ENCODE measurements around the gene PSMB1.
"Not testable (repeated sequence)": the region's sequence is repeated elsewhere in the genome, so short reads cannot be mapped to it uniquely, and the experiment has no call there.

PSMB1 gene

GRCh38 chr6:170533792-170534191, 19.3 kb downstream of the PSMB1 start:
- DNase-seq, result no peak

- DNase-seq, result no peak
These were observed 20.1 kb downstream of the PSMB1 start for GRCh38 chr6:170532867-170533488.

- peak; percentile 75 to 77 for DNase-seq
These were observed 23.2 kb downstream of the PSMB1 start for GRCh38 chr6:170529839-170530469.

- DNase-seq, result not testable (repeated sequence)
These were observed 25.1 kb downstream of the PSMB1 start for GRCh38 chr6:170527995-170528394.

- DNase-seq, result no peak
These were observed 27.3 kb downstream of the PSMB1 start for GRCh38 chr6:170525795-170526194.

GRCh38 chr6:170524172-170524502, 29.0 kb downstream of the PSMB1 start:
- no peak for DNase-seq

GRCh38 chr6:170523256-170524171, 29.6 kb downstream of the PSMB1 start:
- no peak for DNase-seq

GRCh38 chr6:170522565-170523183, 30.4 kb downstream of the PSMB1 start:
- no peak for DNase-seq

GRCh38 chr6:170516783-170517616, 36.1 kb downstream of the PSMB1 start:
- peak in 1 of 2 donors; percentile 7 for DNase-seq

GRCh38 chr6:170514908-170515307, 38.2 kb downstream of the PSMB1 start:
- no peak for DNase-seq

GRCh38 chr6:170512249-170512648, 40.9 kb downstream of the PSMB1 start:
- DNase-seq, result no peak

- DNase-seq, result no peak
These were observed 42.5 kb downstream of the PSMB1 start for GRCh38 chr6:170510631-170511030.

- no peak for DNase-seq
These were observed 43.4 kb downstream of the PSMB1 start for GRCh38 chr6:170509723-170510018.

GRCh38 chr6:170508892-170509722, 44.0 kb downstream of the PSMB1 start:
- not testable (repeated sequence) for DNase-seq

- not testable (repeated sequence) for DNase-seq
These were observed 44.8 kb downstream of the PSMB1 start for GRCh38 chr6:170508275-170508674.

GRCh38 chr6:170507728-170508127, 45.4 kb downstream of the PSMB1 start:
- DNase-seq, result not testable (repeated sequence)

GRCh38 chr6:170506446-170506845, 46.7 kb downstream of the PSMB1 start:
- DNase-seq, result no peak

- DNase-seq, result no peak
These were observed 47.8 kb downstream of the PSMB1 start for GRCh38 chr6:170505306-170505705.

- no peak for DNase-seq
These were observed 48.6 kb downstream of the PSMB1 start for GRCh38 chr6:170504479-170504878.

GRCh38 chr6:170503414-170503761, 49.7 kb downstream of the PSMB1 start:
- DNase-seq, result no peak

GRCh38 chr6:170502733-170503413, 50.2 kb downstream of the PSMB1 start:
- not testable (repeated sequence) for DNase-seq

Data from hippocampal formation (tissue), 2 donors.